GM21515 (cell line): ENCODE data around the gene PGPEP1.

ENCODE experiments used
- ATAC-seq: cut with Tn5 transposase; IDR thresholded peaks from one replicate; pipeline ENCODE4 v1.9.1; 2021; ENCODE audit not compliant: unreplicated experiment

The PGPEP1 gene

DNA sequence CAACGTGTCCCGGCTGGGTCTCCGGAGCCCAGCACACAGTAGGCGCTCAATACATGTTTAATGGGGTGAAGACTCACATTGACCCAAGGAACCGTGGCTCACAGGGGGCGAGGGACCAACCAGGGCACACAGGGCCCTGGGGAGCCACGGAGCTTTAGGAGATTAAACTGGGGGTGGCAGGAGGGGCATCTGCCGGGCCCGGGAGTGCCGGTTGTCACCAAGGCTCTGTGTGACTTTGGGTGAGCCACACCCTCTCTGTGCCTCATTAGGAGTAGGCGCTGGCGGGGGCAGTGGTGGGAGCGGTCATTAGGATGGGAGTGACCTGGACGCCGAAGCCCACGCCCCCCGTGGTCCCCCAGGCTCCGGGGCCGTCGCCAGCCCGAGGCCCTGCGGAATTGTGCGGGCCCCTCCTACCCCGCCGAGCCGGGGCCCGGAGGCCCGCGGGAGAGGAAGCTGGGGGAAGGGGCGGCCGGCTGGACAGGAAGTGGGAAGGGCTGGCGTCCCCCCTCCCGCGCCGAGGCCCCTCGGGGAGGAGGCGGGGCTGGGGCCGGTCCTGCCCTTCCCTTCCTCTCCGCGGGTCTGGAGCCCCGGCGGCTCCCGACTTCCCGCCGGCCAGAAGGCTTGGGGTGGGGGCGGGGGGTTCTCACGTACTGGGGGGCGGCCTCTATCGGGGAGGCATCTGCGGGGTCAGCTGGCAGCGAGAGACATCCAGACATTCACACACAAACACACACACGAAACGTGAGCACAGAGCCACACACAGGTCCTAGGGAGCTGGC is 77.0 kb downstream of the PGPEP1 start:
- no peak for ATAC-seq

DNA sequence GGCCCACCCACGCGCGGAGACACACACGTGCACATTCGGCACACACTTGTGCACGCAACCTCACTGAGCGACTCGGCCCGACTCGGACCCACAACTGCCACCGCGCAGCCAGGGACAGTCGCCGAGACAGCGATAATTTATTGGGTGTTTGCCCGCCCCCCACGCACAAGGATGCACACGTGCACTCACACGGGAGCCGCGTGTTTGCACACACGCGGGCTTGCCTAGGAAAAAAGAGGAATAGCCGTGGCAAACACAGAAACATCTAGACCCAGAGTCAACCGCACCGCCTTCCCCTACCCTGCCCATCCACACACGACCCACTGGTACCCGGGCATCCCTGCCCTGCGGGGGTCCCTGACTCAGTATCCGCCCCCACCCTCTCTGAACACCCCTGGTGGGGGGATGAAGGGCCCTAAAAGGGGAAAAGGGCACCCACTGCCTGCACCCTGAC is 77.7 kb downstream of the PGPEP1 start:
- ATAC-seq: no peak

DNA sequence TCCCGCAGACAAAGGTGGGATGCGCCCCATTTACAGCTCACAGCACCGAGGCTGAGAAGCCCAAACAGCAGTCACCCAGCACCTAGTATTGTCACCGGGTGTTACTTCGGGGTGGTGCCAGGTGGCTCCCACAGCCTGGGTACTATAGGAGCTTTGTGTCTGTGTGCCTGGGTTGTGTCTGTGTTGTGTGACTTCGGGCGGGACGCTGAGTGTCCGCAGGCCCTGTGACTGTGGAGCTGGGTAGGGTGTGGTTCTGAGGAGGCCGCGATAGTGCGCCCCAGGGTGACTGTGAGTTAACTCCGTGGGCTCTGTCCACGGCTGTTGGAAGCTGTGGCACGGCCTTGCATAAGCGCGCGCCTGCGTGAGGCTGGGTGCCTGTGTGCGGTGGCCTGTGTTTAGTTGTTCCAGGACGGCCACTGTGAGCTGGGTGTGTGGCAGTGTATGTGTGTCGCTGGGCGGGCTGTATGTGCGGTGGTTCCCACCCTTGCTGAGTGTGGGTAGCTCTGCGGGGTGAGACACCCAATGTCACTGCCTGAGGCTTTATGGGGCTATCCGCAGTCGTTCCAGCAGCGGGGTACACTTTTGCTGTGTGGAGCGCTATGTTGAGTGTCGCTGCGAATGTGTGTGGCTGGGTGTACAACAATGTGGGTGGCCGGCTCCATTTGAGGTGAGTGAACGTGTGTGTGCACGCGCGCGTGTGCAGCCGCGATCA is 78.2 kb downstream of the PGPEP1 start:
- ATAC-seq: no peak

DNA sequence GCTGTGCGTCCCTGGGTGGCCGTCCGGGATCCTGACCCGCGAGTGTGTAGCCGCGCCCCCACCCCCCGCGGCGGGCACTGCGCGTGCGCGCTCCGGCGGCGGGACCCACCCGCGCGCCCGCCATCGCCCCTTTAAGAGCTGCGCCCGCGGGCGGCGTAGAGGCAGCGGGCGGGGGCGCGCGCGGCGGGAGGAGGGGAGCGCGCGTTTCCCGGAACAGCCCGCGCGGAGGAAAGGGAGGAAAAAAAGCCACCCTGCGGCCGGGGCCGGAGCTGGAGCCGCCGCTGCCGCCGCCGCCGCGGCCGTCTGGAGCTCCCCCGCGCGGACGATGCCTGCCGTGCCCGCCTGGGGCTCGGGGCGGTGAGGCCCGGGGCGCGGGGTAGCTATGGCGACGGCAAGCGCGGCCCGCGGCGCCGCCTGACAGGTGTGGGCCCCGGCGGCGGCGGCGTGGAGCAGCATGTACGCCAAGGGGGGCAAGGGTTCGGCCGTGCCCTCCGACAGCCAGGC is 78.8 kb downstream of the PGPEP1 start, which contains the start of gene SSBP4:
Gene SSBP4 (plus strand): TSS at position 204 of the 504 bp plus-strand sequence. CDS start 251 bp downstream, at position 455.
- no peak for ATAC-seq
